DND-41 (cell line): ENCODE measurements around the gene ARHGAP5.

Source experiments
- ATAC-seq: fragments of 200-7000 bp; cut with Tn5 transposase; 3 replicates; pipeline ENCODE4 v1.9.1; 2021; ENCODE audit warnings: low read depth; ENCODE audit not compliant: insufficient read depth
- DNase-seq: peaks from one replicate; pipeline ENCODE4 v3.0.0-alpha.2; 2020
- H2AFZ ChIP-seq: 2 replicates; pipeline ENCODE4 v1.6.0; 2012; ENCODE audit warnings: low read depth, low read length
- H3K27ac ChIP-seq: 2 replicates; pipeline ENCODE4 v1.5.1; 2012; ENCODE audit warnings: low read length, inconsistent platforms
- H3K27me3 ChIP-seq: fragments of 200-600 bp; sonication (generic); 2 replicates; pipeline ENCODE4 v1.6.0; 2012; ENCODE audit warnings: low read length, mild to moderate bottlenecking, inconsistent platforms; ENCODE audit not compliant: insufficient read depth, poor library complexity
- H3K36me3 ChIP-seq: 2 replicates; pipeline ENCODE4 v1.5.1; 2012; ENCODE audit warnings: low read length, inconsistent platforms; ENCODE audit not compliant: insufficient read depth
- H3K4me1 ChIP-seq: 2 replicates; pipeline ENCODE4 v1.5.1; 2012; ENCODE audit warnings: mild to moderate bottlenecking, low read length; ENCODE audit not compliant: insufficient read depth
- H3K4me2 ChIP-seq: 2 replicates; pipeline ENCODE4 v1.6.0; 2012; ENCODE audit warnings: mild to moderate bottlenecking, moderate library complexity, low read length, inconsistent platforms; ENCODE audit not compliant: insufficient read depth
- H3K4me3 ChIP-seq, 2 experiments: fragments of 200-600 bp in 1 of 2; shearing (Covaris generic) in 1 of 2; 2 replicates each; pipeline ENCODE4 v1.5.1; 2012 to 2016; ENCODE audit warnings: inconsistent platforms in 2 of 2, low read length in 2 of 2, mild to moderate bottlenecking in 2 of 2, low read depth in 1 of 2, moderate library complexity in 1 of 2
- H3K79me2 ChIP-seq: 2 replicates; pipeline ENCODE4 v1.6.0; 2012; ENCODE audit warnings: low read length, inconsistent platforms; ENCODE audit not compliant: insufficient read depth
- H3K9ac ChIP-seq: 2 replicates; pipeline ENCODE4 v1.6.0; 2012; ENCODE audit warnings: low read depth, mild to moderate bottlenecking, inconsistent platforms, low read length, moderate library complexity
- H3K9me3 ChIP-seq: 2 replicates; pipeline ENCODE4 v1.5.1; 2012; ENCODE audit warnings: low read length, moderate library complexity, mild to moderate bottlenecking, inconsistent platforms; ENCODE audit not compliant: insufficient read depth, severe bottlenecking
- H4K20me1 ChIP-seq: 2 replicates; pipeline ENCODE4 v1.6.0; 2012; ENCODE audit warnings: low read length; ENCODE audit not compliant: insufficient read depth
- EZH2 ChIP-seq: IDR thresholded peaks from 3 replicates; pipeline ENCODE4 v1.6.1; 2012; ENCODE audit warnings: borderline replicate concordance, low read depth, mild to moderate bottlenecking, moderate library complexity, low read length, inconsistent platforms; ENCODE audit not compliant: severe bottlenecking
- TF ChIP-seq, protein P1 (sequence below): IDR thresholded peaks from 2 replicates; pipeline ENCODE4 v1.5.1; 2012; ENCODE audit warnings: borderline replicate concordance, low read length, moderate library complexity, mild to moderate bottlenecking; ENCODE audit not compliant: poor library complexity, severe bottlenecking; ENCODE audit errors: extremely low read depth

The ARHGAP5 gene

DNA sequence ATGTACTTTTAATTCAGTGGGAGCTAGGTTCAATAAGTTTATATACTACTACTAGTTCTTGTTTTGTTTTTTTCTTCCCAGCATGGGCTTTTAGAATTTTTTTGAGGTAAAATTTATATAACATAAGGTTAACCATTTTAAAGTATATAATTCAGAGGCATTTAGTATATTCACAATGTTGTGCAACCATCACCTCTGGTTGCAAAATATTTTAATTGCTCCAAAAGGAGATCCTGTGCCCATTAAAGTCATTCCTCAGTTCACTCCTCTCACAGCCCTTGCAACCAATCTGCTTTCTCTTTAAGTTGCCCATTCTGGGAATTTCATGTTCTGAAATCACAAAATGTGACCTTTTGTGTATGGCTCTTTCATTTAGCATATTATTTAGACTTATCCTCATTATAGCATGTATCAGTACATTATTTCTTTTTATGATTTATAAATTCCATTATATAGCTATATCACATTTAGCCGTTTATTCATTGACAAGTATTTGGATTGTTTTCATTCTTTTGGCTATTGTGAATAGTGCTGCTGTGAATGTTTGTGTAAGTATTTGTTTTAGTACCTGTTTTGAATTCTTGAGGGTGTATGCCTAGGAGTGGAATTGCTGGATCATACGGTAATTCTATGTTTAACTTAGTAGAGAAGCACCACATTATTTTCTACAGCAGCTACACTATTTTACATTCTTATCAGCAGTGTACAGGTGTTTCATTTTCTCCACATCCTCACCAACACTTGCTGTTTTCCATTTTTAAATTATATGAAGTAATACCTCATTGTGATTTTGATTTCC, 59.1 kb downstream of the ARHGAP5 start:
- Histone ChIP-seq H3K79me2 (peaks cover 23% of the 10 kb centered on the region), H4K20me1 (no peaks in the 10 kb centered on the region), H3K4me1 (no peaks in the 10 kb centered on the region), H3K9me3 (peaks cover 14% of the 10 kb centered on the region), H3K9ac (no peak overlapping the region), H3K27me3 (no peaks in the 10 kb centered on the region), H3K27ac (no peak overlapping the region), H3K36me3 (peaks cover 35% of the 10 kb centered on the region), H2AFZ (no peak overlapping the region), H3K4me3 (no peak overlapping the region), H3K4me2 (no peak overlapping the region)
- TF ChIP-seq, protein P1, sequence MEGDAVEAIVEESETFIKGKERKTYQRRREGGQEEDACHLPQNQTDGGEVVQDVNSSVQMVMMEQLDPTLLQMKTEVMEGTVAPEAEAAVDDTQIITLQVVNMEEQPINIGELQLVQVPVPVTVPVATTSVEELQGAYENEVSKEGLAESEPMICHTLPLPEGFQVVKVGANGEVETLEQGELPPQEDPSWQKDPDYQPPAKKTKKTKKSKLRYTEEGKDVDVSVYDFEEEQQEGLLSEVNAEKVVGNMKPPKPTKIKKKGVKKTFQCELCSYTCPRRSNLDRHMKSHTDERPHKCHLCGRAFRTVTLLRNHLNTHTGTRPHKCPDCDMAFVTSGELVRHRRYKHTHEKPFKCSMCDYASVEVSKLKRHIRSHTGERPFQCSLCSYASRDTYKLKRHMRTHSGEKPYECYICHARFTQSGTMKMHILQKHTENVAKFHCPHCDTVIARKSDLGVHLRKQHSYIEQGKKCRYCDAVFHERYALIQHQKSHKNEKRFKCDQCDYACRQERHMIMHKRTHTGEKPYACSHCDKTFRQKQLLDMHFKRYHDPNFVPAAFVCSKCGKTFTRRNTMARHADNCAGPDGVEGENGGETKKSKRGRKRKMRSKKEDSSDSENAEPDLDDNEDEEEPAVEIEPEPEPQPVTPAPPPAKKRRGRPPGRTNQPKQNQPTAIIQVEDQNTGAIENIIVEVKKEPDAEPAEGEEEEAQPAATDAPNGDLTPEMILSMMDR: no peak
- no peak for TF ChIP-seq EZH2
- no peak for ATAC-seq
- DNase-seq: no peak

DNA sequence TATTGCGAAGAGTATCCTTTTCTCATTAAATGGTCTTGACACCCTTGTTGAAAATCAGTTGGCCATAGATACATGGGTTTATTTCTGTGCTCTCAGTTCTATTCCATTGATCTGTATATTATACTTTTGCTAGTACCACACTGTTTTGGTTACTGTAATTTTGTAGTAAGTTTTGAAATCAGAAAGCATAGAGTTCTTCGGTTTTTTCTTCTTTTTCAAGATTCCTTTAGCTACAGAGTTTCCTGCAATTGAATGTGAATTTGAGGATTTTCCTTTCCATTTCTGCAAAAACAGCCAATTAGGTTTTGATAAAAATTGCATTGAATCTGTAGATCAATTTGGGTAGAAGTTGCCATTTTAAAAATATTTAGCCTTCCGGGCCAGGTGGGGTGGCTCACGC, 60.2 kb downstream of the ARHGAP5 start:
- no peaks in the 10 kb centered on the region for H3K27me3 ChIP-seq
- no peaks in the 10 kb centered on the region for H3K4me1 ChIP-seq
- H3K4me2 ChIP-seq: no peak overlapping the region
- TF ChIP-seq, protein P1: no peak
- no peak for TF ChIP-seq EZH2
- no peak overlapping the region for H3K9ac ChIP-seq
- no peak overlapping the region for H2AFZ ChIP-seq
- H3K9me3 ChIP-seq: peaks cover 14% of the 10 kb centered on the region
- peaks cover 30% of the 10 kb centered on the region for H3K79me2 ChIP-seq
- no peak for DNase-seq
- no peak overlapping the region for H3K27ac ChIP-seq
- no peak for ATAC-seq
- H3K4me3 ChIP-seq: no peak overlapping the region
- H3K36me3 ChIP-seq: peaks cover 32% of the 10 kb centered on the region
- H4K20me1 ChIP-seq: no peaks in the 10 kb centered on the region

DNA sequence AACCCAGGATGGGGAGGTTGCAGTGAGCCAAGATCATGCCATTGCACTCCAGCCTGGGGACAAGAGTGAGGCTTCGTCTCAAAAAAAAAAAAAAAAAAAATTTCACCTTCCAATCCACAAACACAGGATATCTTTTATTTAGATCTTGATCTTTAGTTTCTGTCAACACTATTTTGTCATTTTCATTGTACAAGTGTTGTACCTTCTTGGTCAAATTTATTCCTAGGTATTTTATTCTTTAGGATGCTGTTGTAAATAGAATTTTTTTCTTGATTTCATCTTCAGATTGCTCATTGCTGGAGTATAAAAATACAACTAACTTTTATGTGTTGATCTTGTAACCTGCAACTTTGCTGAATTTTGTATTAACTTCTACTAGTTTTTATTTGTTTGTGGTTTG, 60.8 kb downstream of the ARHGAP5 start:
- no peaks in the 10 kb centered on the region for H4K20me1 ChIP-seq
- no peak overlapping the region for H2AFZ ChIP-seq
- H3K36me3 ChIP-seq: peaks cover 32% of the 10 kb centered on the region
- no peak overlapping the region for H3K27ac ChIP-seq
- H3K9ac ChIP-seq: no peak overlapping the region
- no peak for DNase-seq
- peaks cover 36% of the 10 kb centered on the region for H3K79me2 ChIP-seq
- no peaks in the 10 kb centered on the region for H3K4me1 ChIP-seq
- peaks cover 14% of the 10 kb centered on the region for H3K9me3 ChIP-seq
- no peak overlapping the region for H3K4me2 ChIP-seq
- H3K27me3 ChIP-seq: no peaks in the 10 kb centered on the region
- no peak for ATAC-seq
- no peak overlapping the region for H3K4me3 ChIP-seq
- no peak for TF ChIP-seq EZH2
- TF ChIP-seq, protein P1: no peak
